Stimulated activated CD4-positive, alpha-beta T cell treated with anti-CD3 and anti-CD28 coated beads, Interleukin-15, amount 100 ng/mL, for 48 hours (primary cell): ENCODE results near the gene FOXL3.

Experiments used
- DNase-seq, 2 donors: peaks; one replicate each; pipeline ENCODE4 v3.0.0-alpha.2; 2020; ENCODE audit warnings: low read depth in 2 of 2

The FOXL3 gene

GRCh38 chr7:255038-255435 lies 34.9 kb upstream of the FOXL3 start:
- DNase-seq = no peak

- no peak for DNase-seq
Observed at GRCh38 chr7:255721-256361, 34.1 kb upstream of the FOXL3 start.

- DNase-seq = no peak
Observed at GRCh38 chr7:256461-256940, 33.5 kb upstream of the FOXL3 start.

- no peak for DNase-seq
Observed at GRCh38 chr7:256981-257646, 32.9 kb upstream of the FOXL3 start.

GRCh38 chr7:257647-257992 lies 32.4 kb upstream of the FOXL3 start:
- DNase-seq = no peak

- DNase-seq = no peak
Observed at GRCh38 chr7:258476-259190, 31.3 kb upstream of the FOXL3 start.

GRCh38 chr7:259191-259505 lies 30.8 kb upstream of the FOXL3 start:
- no peak for DNase-seq

- no peak for DNase-seq
Observed at GRCh38 chr7:259751-260405, 30.1 kb upstream of the FOXL3 start.

GRCh38 chr7:260441-261281 lies 29.3 kb upstream of the FOXL3 start:
- DNase-seq = no peak

GRCh38 chr7:261341-262250 lies 28.4 kb upstream of the FOXL3 start:
- DNase-seq = no peak

- DNase-seq = no peak
Observed at GRCh38 chr7:262251-262572, 27.8 kb upstream of the FOXL3 start.

GRCh38 chr7:262631-263311 lies 27.2 kb upstream of the FOXL3 start:
- DNase-seq = peak; percentile 74 to 83

- peak in 1 of 2 donors; percentile 43 for DNase-seq
Observed at GRCh38 chr7:263483-264351, 26.3 kb upstream of the FOXL3 start.

- no peak for DNase-seq
Observed at GRCh38 chr7:264541-265191, 25.3 kb upstream of the FOXL3 start.

GRCh38 chr7:265192-265997 lies 24.6 kb upstream of the FOXL3 start:
- DNase-seq = no peak

GRCh38 chr7:265998-266850 lies 23.7 kb upstream of the FOXL3 start:
- DNase-seq = no peak
